ENCODE results near the gene MAML3. TPM values are rescaled to one million over a fixed set of nuclear protein-coding genes. Genes with fewer than 3 reads are reported as not detected.

Gene MAML3
- total RNA-seq, 4 donors from 2014 or later, result 16.1 to 40.0 (median 18.1) TPM

DNA sequence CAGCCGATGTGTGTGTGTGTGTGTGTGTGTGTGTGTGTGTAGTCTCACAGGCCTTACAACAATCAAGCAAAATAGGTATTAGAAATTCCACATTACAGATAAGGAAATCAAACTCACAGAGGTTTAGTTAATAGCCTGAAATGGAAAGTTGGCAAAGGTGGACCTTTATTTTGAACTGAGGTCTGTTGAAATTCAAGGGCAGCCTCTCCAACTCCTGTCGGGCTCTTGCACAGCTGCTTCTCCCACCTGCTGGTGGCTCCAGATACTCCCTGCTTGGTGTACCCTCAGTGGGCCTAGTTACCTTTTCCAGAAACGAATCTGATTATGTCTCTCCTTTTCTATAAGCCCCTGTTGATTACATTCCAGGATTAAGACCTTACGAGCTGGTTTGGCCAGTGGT lies 292.5 kb downstream of the MAML3 start:
- WGBS, 2 donors (ENCODE audit: low coverage in 1 of 2), result 60 to 81% methylated on average over 1 to 4 of the region's 4 CpGs
- no peaks in the 10 kb centered on the region for H3K9me3 ChIP-seq
- no peaks in the 10 kb centered on the region for H3K27me3 ChIP-seq
- no peak for TF ChIP-seq POLR2A (IDR thresholded peaks at IDR 0.05)
- TF ChIP-seq, protein P1, sequence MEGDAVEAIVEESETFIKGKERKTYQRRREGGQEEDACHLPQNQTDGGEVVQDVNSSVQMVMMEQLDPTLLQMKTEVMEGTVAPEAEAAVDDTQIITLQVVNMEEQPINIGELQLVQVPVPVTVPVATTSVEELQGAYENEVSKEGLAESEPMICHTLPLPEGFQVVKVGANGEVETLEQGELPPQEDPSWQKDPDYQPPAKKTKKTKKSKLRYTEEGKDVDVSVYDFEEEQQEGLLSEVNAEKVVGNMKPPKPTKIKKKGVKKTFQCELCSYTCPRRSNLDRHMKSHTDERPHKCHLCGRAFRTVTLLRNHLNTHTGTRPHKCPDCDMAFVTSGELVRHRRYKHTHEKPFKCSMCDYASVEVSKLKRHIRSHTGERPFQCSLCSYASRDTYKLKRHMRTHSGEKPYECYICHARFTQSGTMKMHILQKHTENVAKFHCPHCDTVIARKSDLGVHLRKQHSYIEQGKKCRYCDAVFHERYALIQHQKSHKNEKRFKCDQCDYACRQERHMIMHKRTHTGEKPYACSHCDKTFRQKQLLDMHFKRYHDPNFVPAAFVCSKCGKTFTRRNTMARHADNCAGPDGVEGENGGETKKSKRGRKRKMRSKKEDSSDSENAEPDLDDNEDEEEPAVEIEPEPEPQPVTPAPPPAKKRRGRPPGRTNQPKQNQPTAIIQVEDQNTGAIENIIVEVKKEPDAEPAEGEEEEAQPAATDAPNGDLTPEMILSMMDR (IDR thresholded peaks at IDR 0.05), result no peak
- H3K4me1 ChIP-seq, result peaks cover 0 to 12% (median 2%) of the 10 kb centered on the region in 4 donors
- DNase-seq, result no peak
- in situ Hi-C loops (cut with MboI; ENCODE audit: low pct_ligation_motif_present in 1 of 4, low pct_unique_long_range_greater_than_20kb in 1 of 4, low sequenced_read_pairs in 3 of 4) (no loop called here), intact Hi-C loops (cut with DNase I; ENCODE audit: low total_unique reads) (no loop called here)
- H3K36me3 ChIP-seq, result no peaks in the 10 kb centered on the region
- no peak overlapping the region for H3K4me3 ChIP-seq
- H3K27ac ChIP-seq, result no peak overlapping the region

DNA sequence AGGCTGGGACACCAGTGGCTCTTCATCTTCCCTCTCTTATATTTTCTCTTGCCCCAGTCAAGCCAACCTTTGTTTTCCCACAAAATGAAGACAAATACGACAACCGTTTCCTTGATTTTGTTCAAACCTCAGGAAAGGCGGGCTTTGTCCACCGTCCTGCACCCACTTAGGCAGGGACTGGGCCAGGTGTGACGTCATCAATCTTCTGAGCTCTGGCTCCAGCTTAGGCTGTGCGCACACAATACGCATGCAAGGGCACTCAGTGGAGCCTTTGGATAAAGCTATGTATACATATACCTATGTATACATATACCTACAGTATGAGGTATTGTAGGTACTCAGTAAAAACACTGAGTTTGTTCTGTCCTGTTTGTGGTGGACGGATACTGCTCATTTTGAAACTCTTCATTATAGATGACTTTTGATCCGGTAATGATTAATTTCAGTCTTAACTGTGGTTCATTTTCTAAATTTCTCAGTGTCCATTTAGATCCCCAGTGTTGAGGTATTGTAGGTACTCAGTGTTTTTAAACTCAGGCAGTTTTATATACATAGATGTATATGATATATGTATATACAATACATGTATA lies 293.5 kb downstream of the MAML3 start:
- TF ChIP-seq POLR2A (IDR thresholded peaks at IDR 0.05) (no peak), EP300 (IDR thresholded peaks at IDR 0.05; ENCODE audit: low read depth) (no peak), POLR2AphosphoS5 (IDR thresholded peaks at IDR 0.05) (no peak)
- TF ChIP-seq, protein P1 (IDR thresholded peaks at IDR 0.05), result no peak
- no peak overlapping the region for H3K27ac ChIP-seq
- intact Hi-C loops (cut with DNase I; ENCODE audit: low total_unique reads), result no loop called here
- in situ Hi-C loops (cut with MboI; ENCODE audit: low pct_ligation_motif_present in 1 of 4, low pct_unique_long_range_greater_than_20kb in 1 of 4, low sequenced_read_pairs in 3 of 4), result no loop called here
- no peak for DNase-seq
- H3K36me3 ChIP-seq, result no peaks in the 10 kb centered on the region
- H3K9me3 ChIP-seq, result no peaks in the 10 kb centered on the region
- no peak overlapping the region for H3K4me3 ChIP-seq
- H3K4me1 ChIP-seq, result peaks cover 0 to 10% (median 2%) of the 10 kb centered on the region in 4 donors
- WGBS, 2 donors (ENCODE audit: low coverage in 1 of 2), result 78 to 93% methylated on average over 2 to 9 of the region's 9 CpGs
- no peaks in the 10 kb centered on the region for H3K27me3 ChIP-seq

DNA sequence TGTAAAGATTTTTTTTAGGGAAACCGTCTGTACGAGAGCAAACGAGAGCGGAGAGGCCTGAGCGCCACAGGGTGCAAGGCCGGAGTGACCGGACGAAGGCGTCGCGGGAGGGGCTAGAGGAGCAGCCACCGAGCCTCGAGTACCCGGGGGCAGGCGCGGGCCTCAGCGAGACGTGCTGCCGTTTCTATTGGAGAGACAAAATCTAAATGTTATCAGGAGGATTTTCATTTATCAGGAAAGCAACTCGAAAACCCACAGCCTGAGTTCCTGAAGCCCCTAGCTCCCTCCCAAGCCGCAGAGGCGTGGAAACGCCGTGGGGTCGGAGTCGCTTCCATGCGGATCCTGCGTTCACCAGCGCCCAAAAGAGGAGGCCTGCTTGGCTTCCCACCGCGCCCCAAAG lies 294.1 kb downstream of the MAML3 start:
- in situ Hi-C loops (cut with MboI; ENCODE audit: low pct_ligation_motif_present in 1 of 4, low pct_unique_long_range_greater_than_20kb in 1 of 4, low sequenced_read_pairs in 3 of 4) (no loop called here), intact Hi-C loops (cut with DNase I; ENCODE audit: low total_unique reads) (no loop called here)
- WGBS, 2 donors (ENCODE audit: low coverage in 1 of 2), result 93 to 96% methylated on average over 19 to 31 of the region's 31 CpGs

GRCh38 chr4:139858436-139859205 lies 295.4 kb downstream of the MAML3 start:
- intact Hi-C loops (cut with DNase I; ENCODE audit: low total_unique reads) (no loop called here), in situ Hi-C loops (cut with MboI; ENCODE audit: low pct_ligation_motif_present in 1 of 4, low pct_unique_long_range_greater_than_20kb in 1 of 4, low sequenced_read_pairs in 3 of 4) (no loop called here)
- whole genome bisulfite sequencing, 2 donors (ENCODE audit: low coverage in 1 of 2), result 71 to 72% methylated on average over 8 of the region's 8 CpGs
- H3K27me3 ChIP-seq, result no peaks in the 10 kb centered on the region
- H3K9me3 ChIP-seq, result no peaks in the 10 kb centered on the region
- no peak for DNase-seq
- TF ChIP-seq POLR2A (IDR thresholded peaks at IDR 0.05) (no peak), POLR2AphosphoS5 (IDR thresholded peaks at IDR 0.05) (no peak), EP300 (IDR thresholded peaks at IDR 0.05; ENCODE audit: low read depth) (no peak)
- TF ChIP-seq, protein P1 (IDR thresholded peaks at IDR 0.05), result no peak
- H3K4me1 ChIP-seq, result peaks cover 0 to 10% (median 2%) of the 10 kb centered on the region in 4 donors
- H3K4me3 ChIP-seq, result no peak overlapping the region
- no peak overlapping the region for H3K27ac ChIP-seq
- H3K36me3 ChIP-seq, result no peaks in the 10 kb centered on the region

More for the DNA sequence above, 294.1 kb downstream of the MAML3 start:
- Histone ChIP-seq H3K27me3 (no peaks in the 10 kb centered on the region), H3K4me3 (no peak overlapping the region), H3K4me1 (peaks cover 0 to 10% (median 2%) of the 10 kb centered on the region in 4 donors), H3K9me3 (no peaks in the 10 kb centered on the region), H3K27ac (no peak overlapping the region), H3K36me3 (no peaks in the 10 kb centered on the region)
- no peak for DNase-seq
- no peak for TF ChIP-seq POLR2A (IDR thresholded peaks at IDR 0.05)

Data from transverse colon (tissue), 4 donors.